Activated CD8-positive, alpha-beta T cell treated with anti-CD3 and anti-CD28 coated beads for 36 hours (primary cell): ENCODE results near the gene PPA2. TPM values are rescaled to one million over a fixed set of nuclear protein-coding genes. Genes with fewer than 3 reads are reported as not detected.
A peak's percentile ranks its signal among the peaks of the same experiment; 100 is the strongest.
"Not testable (repeated sequence)": the region's sequence is repeated elsewhere in the genome, so short reads cannot be mapped to it uniquely, and the experiment has no call there.

Experiments
- ATAC-seq: fragments of 200-7000 bp; cut with Tn5 transposase; one replicate; pipeline ENCODE4 v1.10.0; 2021; ENCODE audit warnings: mild to moderate bottlenecking, moderate library complexity
- CTCF ChIA-PET: fragments of 350-600 bp; sonication (Branson Sonifier 250); formaldehyde crosslinking; loops from one replicate; lab custom pipeline; 2021; ENCODE audit warnings: antibody characterized with exemption; lab: Charles Lee
- POLR2A ChIA-PET: fragments of 350-600 bp; sonication (Branson Sonifier 250); formaldehyde crosslinking; loops from one replicate; lab custom pipeline; 2021; ENCODE audit warnings: antibody characterized with exemption; lab: Charles Lee
- DNase-seq: peaks from one replicate; pipeline ENCODE4 v3.0.0-alpha.2; 2020
- H3K27ac Mint-ChIP-seq: one replicate; pipeline ENCODE4 v1.8.0; 2021; ENCODE audit warnings: mild to moderate bottlenecking, mixed read lengths
- H3K27me3 Mint-ChIP-seq: one replicate; pipeline ENCODE4 v1.8.0; 2021; ENCODE audit warnings: mixed read lengths
- H3K36me3 Mint-ChIP-seq: one replicate; pipeline ENCODE4 v1.8.0; 2021; ENCODE audit warnings: low read depth, mixed read lengths
- H3K4me1 Mint-ChIP-seq: one replicate; pipeline ENCODE4 v1.8.0; 2021; ENCODE audit warnings: low read depth, mixed read lengths
- H3K4me3 Mint-ChIP-seq: one replicate; pipeline ENCODE4 v1.8.0; 2021; ENCODE audit warnings: mild to moderate bottlenecking, moderate library complexity, mixed read lengths
- H3K9me3 Mint-ChIP-seq: one replicate; pipeline ENCODE4 v1.8.0; 2021; ENCODE audit warnings: mixed read lengths
- intact Hi-C: fragments of 100-400 bp; cut with micrococcal nuclease; formaldehyde crosslinking; loops from one replicate; pipeline ENCODE4 v1.10.0; 2022
- total RNA-seq, 2 experiments: library from RNA; stranded (reverse); gene quantifications; one replicate each; pipeline ENCODE4 v1.2.3, GENCODE V29; 2021
- TF ChIP-seq, protein P1 (sequence below): fragments of 200-600 bp; IDR thresholded peaks from one replicate; pipeline ENCODE4 v1.8.0; 2022; ENCODE audit warnings: antibody characterized with exemption, mild to moderate bottlenecking

PPA2 gene
- total RNA-seq, 2 experiments from 2014 or later: 114 to 117 TPM

DNA sequence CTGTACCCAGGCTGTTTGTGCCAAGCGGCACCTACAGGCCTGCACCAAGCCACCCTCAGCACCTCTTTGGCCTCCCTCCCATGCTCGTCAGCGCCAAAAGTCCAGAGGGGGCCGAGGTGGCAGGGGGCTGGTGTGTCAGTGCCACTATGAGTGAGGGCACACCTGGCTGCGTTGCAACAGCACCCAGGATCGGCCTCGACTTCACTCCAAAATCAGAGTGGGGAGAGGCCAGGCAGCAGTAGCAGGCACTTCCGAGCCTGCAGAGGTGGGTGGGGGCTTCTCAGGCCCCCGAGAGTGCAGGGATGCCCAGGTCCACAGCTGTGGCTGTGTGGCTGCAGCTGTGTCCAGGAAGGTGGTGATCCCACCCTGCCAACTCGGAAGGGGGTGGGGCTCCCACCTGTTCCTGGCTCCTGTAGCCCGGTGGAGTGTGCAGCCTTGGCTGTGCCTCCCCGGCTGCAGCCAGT is 58.5 kb downstream of the PPA2 start:
- Mint-ChIP-seq H3K27ac (no peak overlapping the region), H3K9me3 (peaks cover 11% of the 10 kb centered on the region), H3K27me3 (no peaks in the 10 kb centered on the region), H3K4me1 (peaks cover 6% of the 10 kb centered on the region), H3K36me3 (peaks cover 55% of the 10 kb centered on the region), H3K4me3 (no peak overlapping the region)
- CTCF ChIA-PET: interaction anchor here (0.6 kb wide), 1 partner anchor 9 kb away, joined by 3 read pairs; no protein-coding TSS in a partner anchor
- intact Hi-C loops: no loop called here
- POLR2A ChIA-PET: no interaction called here
- TF ChIP-seq, protein P1, sequence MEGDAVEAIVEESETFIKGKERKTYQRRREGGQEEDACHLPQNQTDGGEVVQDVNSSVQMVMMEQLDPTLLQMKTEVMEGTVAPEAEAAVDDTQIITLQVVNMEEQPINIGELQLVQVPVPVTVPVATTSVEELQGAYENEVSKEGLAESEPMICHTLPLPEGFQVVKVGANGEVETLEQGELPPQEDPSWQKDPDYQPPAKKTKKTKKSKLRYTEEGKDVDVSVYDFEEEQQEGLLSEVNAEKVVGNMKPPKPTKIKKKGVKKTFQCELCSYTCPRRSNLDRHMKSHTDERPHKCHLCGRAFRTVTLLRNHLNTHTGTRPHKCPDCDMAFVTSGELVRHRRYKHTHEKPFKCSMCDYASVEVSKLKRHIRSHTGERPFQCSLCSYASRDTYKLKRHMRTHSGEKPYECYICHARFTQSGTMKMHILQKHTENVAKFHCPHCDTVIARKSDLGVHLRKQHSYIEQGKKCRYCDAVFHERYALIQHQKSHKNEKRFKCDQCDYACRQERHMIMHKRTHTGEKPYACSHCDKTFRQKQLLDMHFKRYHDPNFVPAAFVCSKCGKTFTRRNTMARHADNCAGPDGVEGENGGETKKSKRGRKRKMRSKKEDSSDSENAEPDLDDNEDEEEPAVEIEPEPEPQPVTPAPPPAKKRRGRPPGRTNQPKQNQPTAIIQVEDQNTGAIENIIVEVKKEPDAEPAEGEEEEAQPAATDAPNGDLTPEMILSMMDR: no peak
- ATAC-seq (no peak), DNase-seq (no peak)

DNA sequence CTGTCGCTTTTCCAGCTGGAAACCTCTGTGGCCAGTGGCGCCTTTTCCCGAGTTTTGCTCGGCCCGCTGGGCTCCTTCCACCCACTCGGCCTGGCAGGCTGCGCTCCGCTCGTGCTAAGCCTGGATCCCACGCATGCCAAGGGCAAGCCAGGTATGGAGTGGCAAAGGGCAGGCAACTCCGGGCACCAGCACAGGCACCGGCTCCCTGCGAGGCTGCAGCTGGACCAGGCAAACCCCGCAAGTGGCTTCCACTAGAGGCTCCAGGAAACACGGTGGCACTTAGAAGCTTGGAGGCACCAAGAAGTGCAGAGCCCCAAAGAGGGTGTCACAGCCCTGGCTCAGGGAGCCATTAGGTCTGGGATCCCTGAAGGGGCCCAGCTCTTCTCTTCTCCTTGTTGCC is 59.5 kb downstream of the PPA2 start:
- Mint-ChIP-seq H3K9me3 (peaks cover 11% of the 10 kb centered on the region), H3K27me3 (no peaks in the 10 kb centered on the region), H3K4me1 (peaks cover 9% of the 10 kb centered on the region), H3K27ac (no peak overlapping the region), H3K4me3 (no peak overlapping the region), H3K36me3 (peaks cover 65% of the 10 kb centered on the region)
- intact Hi-C loops: no loop called here
- ATAC-seq (no peak), DNase-seq (no peak)
- ChIA-PET CTCF (no interaction called here), POLR2A (interaction anchor here (0.7 kb wide), 1 partner anchor 19 kb away, joined by 3 read pairs; no protein-coding TSS in a partner anchor)
- TF ChIP-seq, protein P1: no peak

DNA sequence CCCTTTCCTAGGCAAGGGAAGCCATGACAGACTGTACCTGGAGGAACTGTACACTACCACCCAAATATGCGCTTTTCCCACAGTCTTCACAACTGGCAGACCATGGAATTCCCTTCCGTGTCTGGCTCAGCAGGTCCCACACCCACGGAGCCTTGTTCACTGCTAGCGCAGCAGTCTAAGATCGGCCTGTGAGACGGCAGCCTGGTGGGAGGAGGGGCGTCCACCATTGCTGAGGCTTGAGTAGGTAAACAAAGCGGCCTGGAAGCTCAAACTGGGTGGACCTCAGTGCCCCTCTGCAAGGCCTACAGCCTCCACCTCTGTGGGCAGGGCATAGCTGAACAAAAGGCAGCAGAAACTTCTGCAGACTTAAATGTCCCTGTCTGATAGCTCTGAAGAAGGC is 64.7 kb downstream of the PPA2 start:
- Mint-ChIP-seq H3K36me3 (peaks cover 78% of the 10 kb centered on the region), H3K9me3 (peaks cover 13% of the 10 kb centered on the region)
- H3K4me3 Mint-ChIP-seq, ATAC-seq, H3K27me3 Mint-ChIP-seq, DNase-seq, intact Hi-C loops, H3K4me1 Mint-ChIP-seq, POLR2A ChIA-PET, H3K27ac Mint-ChIP-seq: not testable (repeated sequence)
- CTCF ChIA-PET: interaction anchor here (1.4 kb wide), 1 partner anchor 64 kb away, joined by 3 read pairs; the partner anchor contains the start of gene PPA2

DNA sequence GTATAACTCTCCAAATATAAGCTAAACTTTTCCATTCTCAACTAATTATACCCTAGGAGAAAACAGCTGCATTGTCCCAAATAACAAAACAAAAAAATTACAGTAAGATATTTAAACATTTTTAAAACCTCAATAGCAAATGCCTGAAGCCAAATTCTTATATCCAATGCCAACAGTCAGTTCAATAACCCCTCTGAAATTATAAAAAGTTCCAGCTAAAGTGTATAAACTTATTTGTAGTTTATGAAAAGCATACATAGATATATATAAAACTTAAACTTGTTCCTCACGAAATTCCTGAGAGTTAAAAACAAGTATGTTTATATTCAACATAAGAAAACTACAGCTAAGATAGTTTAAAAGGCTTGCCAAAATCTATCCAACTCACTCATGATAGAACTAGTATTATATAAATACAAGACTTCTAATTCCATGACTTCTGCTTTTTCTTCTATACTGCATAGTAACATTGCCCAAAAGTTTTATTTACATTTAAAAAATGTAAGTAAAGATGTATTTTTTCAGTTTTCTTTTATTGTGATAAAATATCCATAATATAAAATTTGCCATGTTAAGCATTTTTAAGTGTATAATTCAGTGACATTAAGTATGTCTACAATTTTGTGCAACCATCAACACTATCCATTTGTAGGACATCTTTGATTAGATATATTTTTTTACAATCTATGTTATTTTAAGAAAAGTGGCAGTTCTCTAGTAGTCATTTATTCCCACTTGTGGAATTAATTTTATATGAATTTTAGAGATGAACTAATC is 72.8 kb downstream of the PPA2 start:
- H3K4me3 Mint-ChIP-seq: no peak overlapping the region
- peaks cover 37% of the 10 kb centered on the region for H3K36me3 Mint-ChIP-seq
- POLR2A ChIA-PET: no interaction called here

DNA sequence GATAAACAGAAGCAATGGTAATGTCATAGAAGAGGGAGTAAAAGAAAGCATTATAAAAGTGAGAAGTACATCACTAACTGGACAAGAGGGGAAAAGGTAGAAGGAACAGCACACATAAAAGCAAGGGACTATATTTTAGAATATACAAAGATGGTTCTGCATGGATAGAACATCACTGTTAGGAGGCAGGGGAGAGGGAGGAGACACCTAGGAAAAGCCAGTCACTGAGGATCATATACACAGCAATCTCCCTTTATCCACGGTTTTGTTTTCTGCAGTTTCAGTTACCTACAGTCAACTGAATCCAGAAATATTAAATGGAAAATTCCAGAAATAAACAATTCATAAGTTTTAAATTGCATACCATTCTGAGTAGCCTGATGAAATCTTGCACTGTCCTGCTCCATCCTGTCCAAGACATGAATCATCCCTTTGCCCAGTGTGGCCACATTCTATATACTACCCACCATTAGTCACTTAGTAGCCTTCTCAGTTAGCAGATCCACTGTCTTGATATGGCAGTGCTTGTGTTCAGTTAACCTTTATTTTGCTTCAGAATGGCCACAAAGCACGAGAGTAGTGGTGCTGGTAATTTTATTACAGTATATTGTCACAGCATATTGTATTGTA is 74.2 kb downstream of the PPA2 start:
- no peak for ATAC-seq
- Mint-ChIP-seq H3K27ac (peak overlapping the region; percentile 5), H3K4me1 (peaks cover 3% of the 10 kb centered on the region), H3K36me3 (peaks cover 32% of the 10 kb centered on the region), H3K27me3 (no peaks in the 10 kb centered on the region), H3K4me3 (no peak overlapping the region), H3K9me3 (no peaks in the 10 kb centered on the region)
- ChIA-PET POLR2A (no interaction called here), CTCF (no interaction called here)
- TF ChIP-seq, protein P1: no peak
- intact Hi-C loops: no loop called here
- no peak for DNase-seq

More for the DNA sequence above, 72.8 kb downstream of the PPA2 start:
- CTCF ChIA-PET: interaction anchor here (0.8 kb wide), 1 partner anchor 58 kb away, joined by 3 read pairs; no protein-coding TSS in a partner anchor
- intact Hi-C loops: no loop called here
- no peak for DNase-seq
- TF ChIP-seq, protein P1: no peak
- no peak for ATAC-seq
- Mint-ChIP-seq H3K27me3 (no peaks in the 10 kb centered on the region), H3K4me1 (peaks cover 3% of the 10 kb centered on the region), H3K27ac (no peak overlapping the region), H3K9me3 (peaks cover 1% of the 10 kb centered on the region)
